Calu3 (cell line): ENCODE data around the gene METTL13. TPM values are rescaled to one million over a fixed set of nuclear protein-coding genes. Genes with fewer than 3 reads are reported as not detected.

Experiments
- BruUV-seq: library from RNA; stranded (reverse); fragments of 400-500 nt; replicated peaks from 2 replicates; lab custom pipeline; 2021; lab: Mats Ljungman, UMichigan
- CTCF ChIA-PET: fragments of 300-600 bp; sonication (Branson Sonifier 250); formaldehyde crosslinking; loops from one replicate; lab custom pipeline; 2022; ENCODE audit warnings: antibody characterized with exemption; lab: Charles Lee
- DNase-seq: peaks from one replicate; pipeline ENCODE4 v3.0.0; 2022
- H3K27ac Mint-ChIP-seq: one replicate; pipeline ENCODE4 v1.8.0; 2022; ENCODE audit warnings: mixed read lengths; ENCODE audit not compliant: unreplicated experiment
- H3K27me3 Mint-ChIP-seq: one replicate; pipeline ENCODE4 v1.8.0; 2022; ENCODE audit warnings: mixed read lengths; ENCODE audit not compliant: unreplicated experiment
- H3K36me3 Mint-ChIP-seq: one replicate; pipeline ENCODE4 v1.8.0; 2022; ENCODE audit warnings: mild to moderate bottlenecking, moderate library complexity, mixed read lengths; ENCODE audit not compliant: insufficient read depth, unreplicated experiment
- H3K4me1 Mint-ChIP-seq: one replicate; pipeline ENCODE4 v1.8.0; 2022; ENCODE audit warnings: mild to moderate bottlenecking, low read depth, mixed read lengths; ENCODE audit not compliant: unreplicated experiment
- H3K4me3 Mint-ChIP-seq: one replicate; pipeline ENCODE4 v1.8.0; 2022; ENCODE audit warnings: mild to moderate bottlenecking, low read depth, moderate library complexity, mixed read lengths; ENCODE audit not compliant: unreplicated experiment
- H3K9me3 Mint-ChIP-seq: one replicate; pipeline ENCODE4 v1.8.0; 2022; ENCODE audit warnings: low read depth, mixed read lengths; ENCODE audit not compliant: unreplicated experiment
- CTCF ChIP-seq: fragments of 200-600 bp; IDR thresholded peaks from one replicate; pipeline ENCODE4 v1.8.0; 2022; ENCODE audit warnings: antibody characterized with exemption; ENCODE audit not compliant: unreplicated experiment
- intact Hi-C: fragments of 100-400 bp; cut with micrococcal nuclease; formaldehyde crosslinking; loops from one replicate; pipeline ENCODE4 v1.10.0; 2022; ENCODE audit not compliant: unreplicated experiment
- total RNA-seq: library from RNA; stranded (reverse); gene quantifications from 2 replicates; pipeline ENCODE4 v1.2.3, GENCODE V29; 2022

METTL13 gene
- total RNA-seq, 1 experiment from 2014 or later, result 53.1 TPM

- H3K27ac Mint-ChIP-seq, result no peak overlapping the region
- H3K27me3 Mint-ChIP-seq, result peaks cover 37% of the 10 kb centered on the region
- CTCF ChIA-PET, result no interaction called here
- H3K36me3 Mint-ChIP-seq, result no peaks in the 10 kb centered on the region
- intact Hi-C loops, result no loop called here
- BruUV-seq, result no TSS peak
- H3K9me3 Mint-ChIP-seq, result peaks cover 3% of the 10 kb centered on the region
- no peaks in the 10 kb centered on the region for H3K4me1 Mint-ChIP-seq
- no peak overlapping the region for H3K4me3 Mint-ChIP-seq
- no peak for DNase-seq
- no peak for TF ChIP-seq CTCF
Measured at GRCh38 chr1:171756856-171757255, 24.6 kb upstream of the METTL13 start.

GRCh38 chr1:171758011-171758410 lies 23.4 kb upstream of the METTL13 start:
- H3K9me3 Mint-ChIP-seq, result peaks cover 3% of the 10 kb centered on the region
- H3K36me3 Mint-ChIP-seq, result no peaks in the 10 kb centered on the region
- no peak overlapping the region for H3K4me3 Mint-ChIP-seq
- no peaks in the 10 kb centered on the region for H3K4me1 Mint-ChIP-seq
- no peak for TF ChIP-seq CTCF
- CTCF ChIA-PET, result no interaction called here
- no peak overlapping the region for H3K27ac Mint-ChIP-seq
- no peak for DNase-seq
- peaks cover 41% of the 10 kb centered on the region for H3K27me3 Mint-ChIP-seq
- intact Hi-C loops, result no loop called here
- no TSS peak for BruUV-seq

- Mint-ChIP-seq H3K9me3 (no peaks in the 10 kb centered on the region), H3K27ac (no peak overlapping the region), H3K27me3 (peaks cover 37% of the 10 kb centered on the region), H3K36me3 (no peaks in the 10 kb centered on the region), H3K4me3 (no peak overlapping the region), H3K4me1 (no peaks in the 10 kb centered on the region)
- CTCF ChIA-PET, result no interaction called here
- BruUV-seq, result no TSS peak
- intact Hi-C loops, result no loop called here
- DNase-seq, result no peak
- no peak for TF ChIP-seq CTCF
Measured at GRCh38 chr1:171762143-171762563, 19.3 kb upstream of the METTL13 start.

GRCh38 chr1:171763764-171764163 lies 17.7 kb upstream of the METTL13 start:
- TF ChIP-seq CTCF, result no peak
- DNase-seq, result no peak
- CTCF ChIA-PET, result no interaction called here
- no peaks in the 10 kb centered on the region for H3K4me1 Mint-ChIP-seq
- no peak overlapping the region for H3K4me3 Mint-ChIP-seq
- no TSS peak for BruUV-seq
- no peaks in the 10 kb centered on the region for H3K9me3 Mint-ChIP-seq
- no peak overlapping the region for H3K27ac Mint-ChIP-seq
- H3K27me3 Mint-ChIP-seq, result peaks cover 34% of the 10 kb centered on the region
- intact Hi-C loops, result no loop called here
- H3K36me3 Mint-ChIP-seq, result no peaks in the 10 kb centered on the region
